HG02973 (cell line): ENCODE results near the gene MTCL1.
A peak's percentile ranks its signal among the peaks of the same experiment; 100 is the strongest.

Experiments used
- ATAC-seq: cut with Tn5 transposase; IDR thresholded peaks from one replicate; pipeline ENCODE4 v1.9.1; 2021; ENCODE audit warnings: moderate library complexity; ENCODE audit not compliant: unreplicated experiment

MTCL1 gene

DNA sequence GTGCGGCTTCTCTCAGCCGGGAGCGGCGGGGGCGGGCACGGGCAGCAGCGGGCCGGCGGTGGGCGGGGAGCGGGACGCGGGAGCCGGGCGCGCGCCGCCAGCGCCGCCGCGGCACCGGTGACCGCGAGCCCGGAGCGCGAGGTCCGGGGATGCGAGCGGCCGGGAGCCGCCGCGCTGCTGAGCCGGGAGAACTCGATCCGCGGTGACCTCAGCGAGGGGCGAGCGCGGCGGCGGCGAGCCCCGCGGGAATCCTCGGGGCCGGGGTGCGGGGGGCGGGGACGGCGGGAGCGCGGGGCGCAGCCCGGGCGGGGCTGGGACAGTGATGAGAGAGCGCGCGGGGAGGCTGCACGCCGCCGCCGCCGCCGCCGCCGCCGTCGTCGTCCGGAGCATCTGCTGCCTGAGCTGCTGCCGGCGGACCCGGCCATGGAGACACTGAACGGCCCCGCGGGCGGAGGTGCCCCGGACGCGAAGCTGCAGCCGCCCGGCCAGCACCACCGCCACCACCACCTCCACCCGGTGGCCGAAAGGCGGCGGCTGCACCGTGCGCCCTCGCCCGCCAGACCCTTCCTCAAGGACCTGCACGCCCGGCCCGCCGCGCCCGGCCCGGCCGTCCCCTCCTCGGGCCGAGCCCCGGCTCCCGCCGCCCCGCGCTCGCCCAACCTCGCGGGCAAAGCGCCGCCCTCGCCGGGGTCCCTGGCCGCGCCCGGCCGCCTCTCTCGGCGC lies at the start of gene MTCL1:
Gene MTCL1 (plus strand): TSS at position 319 of the 723 bp plus-strand sequence. CDS start 105 bp downstream, at position 424.
- ATAC-seq: peak; percentile 44

DNA sequence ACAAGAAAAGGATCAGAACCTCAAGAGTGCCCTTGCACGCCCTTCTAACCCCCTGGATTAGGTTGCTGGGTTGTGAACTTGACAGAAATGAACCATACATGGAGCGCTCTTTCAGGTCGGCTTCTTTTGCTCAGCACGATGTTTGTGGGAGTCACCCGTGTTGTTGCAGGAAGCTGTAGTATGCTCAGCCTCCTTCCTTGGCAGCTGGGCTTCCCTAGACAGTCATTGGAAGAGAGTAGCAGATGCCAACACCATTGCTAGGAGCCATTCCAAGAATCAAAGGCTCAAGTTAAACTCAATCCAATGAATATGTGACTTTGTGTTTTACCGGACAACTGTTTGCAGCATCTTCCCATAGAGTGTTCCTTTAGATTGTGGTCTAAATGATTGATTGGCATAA lies 49.1 kb upstream of the MTCL1 start:
- ATAC-seq: no peak

GRCh38 chr18:8657050-8657820 lies 48.1 kb upstream of the MTCL1 start:
- ATAC-seq: no peak

DNA sequence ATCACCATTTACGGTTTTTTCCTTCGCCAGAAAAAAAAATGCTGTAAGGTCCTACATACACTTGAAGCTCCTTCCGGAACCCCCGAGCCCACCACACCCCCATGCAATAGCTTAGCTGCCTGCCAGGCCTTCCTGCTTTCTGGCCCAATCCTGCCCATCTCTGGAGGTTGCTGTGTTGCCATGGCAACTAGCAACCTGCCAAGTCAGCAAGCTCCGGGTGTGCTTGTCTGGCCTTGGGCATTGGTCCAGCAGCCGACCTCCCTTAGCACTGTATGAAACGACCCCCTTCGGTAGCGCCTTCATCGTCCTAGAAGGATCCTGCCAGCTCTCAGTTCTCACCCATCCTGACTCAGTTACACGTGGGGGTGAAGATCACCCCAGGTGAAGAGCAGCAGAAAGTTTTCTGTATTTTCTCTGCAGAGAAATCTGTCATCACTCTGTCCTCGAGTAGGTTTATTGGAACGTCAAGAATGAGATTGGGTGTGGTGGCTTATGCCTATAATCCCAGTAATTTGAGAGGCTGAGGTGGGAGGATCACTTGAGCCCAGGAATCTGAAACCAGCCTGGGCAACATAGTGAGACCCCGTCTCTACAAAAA lies 47.4 kb upstream of the MTCL1 start:
- ATAC-seq: no peak

GRCh38 chr18:8658858-8659485 lies 46.4 kb upstream of the MTCL1 start:
- no peak for ATAC-seq

- no peak for ATAC-seq
Measured at GRCh38 chr18:8659609-8660242, 45.6 kb upstream of the MTCL1 start.

DNA sequence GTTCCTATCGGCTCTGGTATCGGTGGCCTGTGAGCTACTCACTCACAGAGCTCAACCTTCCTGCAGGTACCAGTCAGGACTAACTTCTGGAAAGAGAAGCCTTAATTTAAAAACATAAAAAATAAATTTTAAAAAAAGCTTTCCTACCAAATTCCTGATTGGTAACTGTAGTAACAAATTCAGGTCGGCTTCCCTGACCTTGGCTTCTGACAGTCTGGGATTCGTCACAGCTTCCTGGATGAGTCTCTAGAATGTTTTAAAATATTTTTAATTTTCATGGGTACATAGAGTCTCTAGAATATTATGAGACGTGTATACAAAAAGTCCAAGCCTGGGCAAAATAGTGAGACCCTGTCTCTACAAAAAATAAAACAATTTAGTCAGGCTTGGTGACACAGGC lies 45.0 kb upstream of the MTCL1 start:
- no peak for ATAC-seq

- ATAC-seq: no peak
Measured at GRCh38 chr18:8661754-8662559, 43.4 kb upstream of the MTCL1 start.

DNA sequence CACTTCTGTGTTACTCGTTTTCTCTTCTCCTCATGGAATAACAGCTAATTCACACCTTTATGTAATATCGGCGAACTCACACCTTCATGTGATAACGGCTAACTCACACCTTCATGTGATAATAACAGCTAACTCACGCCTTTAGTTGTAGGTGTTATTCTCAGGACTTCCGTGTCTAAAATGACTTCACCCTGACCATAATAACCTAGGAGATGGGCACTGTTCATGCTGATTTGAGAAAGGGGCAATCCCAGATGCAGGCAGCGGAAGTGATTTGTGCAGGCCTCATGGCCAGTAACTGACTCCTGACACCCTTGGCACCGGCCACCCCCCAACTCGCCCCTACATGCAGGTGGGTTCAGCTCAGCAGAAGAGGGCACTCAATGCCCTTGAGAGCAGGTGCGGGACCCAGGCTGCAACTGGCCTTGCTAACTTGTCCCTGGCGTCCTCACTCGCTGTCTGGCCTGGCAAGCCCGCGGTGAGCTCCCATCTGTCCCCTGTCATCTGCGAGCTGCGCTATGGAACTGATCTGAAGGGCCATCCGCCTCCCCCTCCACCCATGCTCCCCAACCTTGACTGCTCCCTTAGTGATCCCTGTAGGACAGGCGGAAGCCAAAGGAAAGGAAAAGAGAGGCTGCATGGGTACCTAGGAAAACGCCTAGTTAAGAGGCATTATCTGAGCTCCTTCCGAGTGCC lies 42.6 kb upstream of the MTCL1 start:
- ATAC-seq: no peak

DNA sequence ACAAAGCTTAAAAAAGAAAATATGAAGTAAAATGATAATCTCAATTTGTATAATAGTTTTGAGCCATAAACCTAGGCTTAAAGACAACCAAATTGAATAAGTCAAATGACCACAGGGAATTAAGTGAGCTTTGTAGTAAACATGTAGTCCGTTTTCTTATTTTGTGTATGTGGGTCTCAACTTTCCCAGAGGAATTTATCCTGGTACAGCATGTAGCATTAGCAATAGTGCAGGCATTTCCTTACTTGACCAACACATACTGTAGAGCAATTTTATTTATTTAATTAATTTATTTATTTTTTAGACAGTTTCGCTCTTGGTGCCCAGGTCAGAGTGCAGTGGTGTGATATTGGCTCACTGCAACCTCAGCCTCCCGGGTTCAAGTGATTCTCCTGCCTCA lies 37.5 kb upstream of the MTCL1 start:
- ATAC-seq: no peak

DNA sequence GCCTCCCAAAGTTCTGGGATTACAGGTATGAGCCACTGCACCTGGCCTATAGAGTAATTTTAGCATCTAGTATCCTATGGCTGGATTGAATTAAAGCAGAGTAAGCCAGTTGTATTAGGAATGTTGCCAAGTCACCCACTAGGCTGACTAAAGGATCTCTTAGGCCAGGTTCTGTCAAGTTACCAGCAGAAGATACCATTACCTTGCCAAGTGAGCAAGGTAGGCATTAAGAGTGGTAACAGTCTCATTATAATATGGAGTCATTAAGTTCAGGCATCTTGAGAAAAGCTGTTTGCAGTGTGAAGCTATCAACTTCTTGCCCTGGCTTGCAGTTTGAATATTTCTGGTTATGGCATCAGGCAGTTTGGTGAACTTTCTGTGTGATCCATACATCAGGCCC lies 37.0 kb upstream of the MTCL1 start:
- ATAC-seq: no peak

DNA sequence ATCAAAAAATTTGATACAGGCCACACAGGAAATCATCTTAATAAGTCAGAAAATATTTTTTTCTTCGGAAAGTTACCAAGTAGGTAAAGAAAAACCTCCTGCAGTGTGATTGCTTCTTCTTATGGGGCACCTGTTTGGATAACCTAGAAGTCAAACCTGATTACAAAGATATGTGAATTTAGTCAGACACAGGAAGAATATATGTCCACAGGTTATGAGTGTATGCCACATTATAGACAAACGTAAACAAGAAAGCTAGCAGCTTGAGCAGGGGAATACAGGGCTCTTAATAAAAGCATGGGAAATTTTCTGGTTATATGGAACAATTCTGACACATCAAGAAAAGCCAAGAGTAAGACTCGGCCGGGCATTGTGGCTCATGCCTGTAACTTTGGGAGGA lies 35.8 kb upstream of the MTCL1 start:
- no peak for ATAC-seq

GRCh38 chr18:8673256-8674209 lies 31.8 kb upstream of the MTCL1 start:
- ATAC-seq: peak; percentile 71

- no peak for ATAC-seq
Measured at GRCh38 chr18:8675057-8675456, 30.3 kb upstream of the MTCL1 start.

DNA sequence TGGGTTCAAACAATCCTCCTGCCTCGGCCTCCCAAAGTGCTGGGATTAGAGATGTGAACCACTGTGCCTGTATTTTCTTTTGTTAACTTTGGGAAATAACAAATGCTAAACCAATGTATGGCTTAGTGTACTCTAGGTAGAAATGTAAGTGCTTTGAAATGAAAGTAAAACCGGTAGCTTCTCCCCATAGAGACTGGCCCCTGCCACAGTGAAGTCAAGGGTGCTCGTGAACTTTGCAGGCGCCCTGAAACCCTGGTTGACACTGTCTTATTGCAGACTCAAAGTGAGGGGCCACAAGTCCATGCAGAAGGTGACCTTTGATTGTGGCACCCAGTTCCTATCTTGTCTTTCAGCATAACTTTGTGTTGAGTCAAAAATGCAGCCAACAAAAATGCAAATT lies 24.2 kb upstream of the MTCL1 start:
- no peak for ATAC-seq

DNA sequence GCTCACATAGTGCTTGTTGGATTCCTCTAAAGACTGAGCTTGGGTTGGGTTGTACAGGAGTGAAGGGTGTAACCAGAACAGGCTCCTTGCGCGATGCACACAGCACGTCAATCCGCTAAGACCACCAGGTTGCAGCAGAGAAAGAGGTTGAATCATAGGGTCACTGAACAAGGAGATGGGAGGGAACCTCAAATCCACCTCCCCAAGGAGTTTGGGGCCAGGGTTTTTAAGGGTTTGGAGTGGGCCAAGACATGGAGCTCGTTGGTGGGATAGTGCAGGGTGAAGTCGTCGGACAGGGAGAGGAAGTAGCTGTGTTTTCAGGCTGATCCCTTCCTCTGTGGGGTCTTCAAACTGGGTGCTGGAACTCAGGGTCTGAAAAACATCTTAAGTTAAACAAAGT lies 20.8 kb upstream of the MTCL1 start:
- ATAC-seq: no peak

DNA sequence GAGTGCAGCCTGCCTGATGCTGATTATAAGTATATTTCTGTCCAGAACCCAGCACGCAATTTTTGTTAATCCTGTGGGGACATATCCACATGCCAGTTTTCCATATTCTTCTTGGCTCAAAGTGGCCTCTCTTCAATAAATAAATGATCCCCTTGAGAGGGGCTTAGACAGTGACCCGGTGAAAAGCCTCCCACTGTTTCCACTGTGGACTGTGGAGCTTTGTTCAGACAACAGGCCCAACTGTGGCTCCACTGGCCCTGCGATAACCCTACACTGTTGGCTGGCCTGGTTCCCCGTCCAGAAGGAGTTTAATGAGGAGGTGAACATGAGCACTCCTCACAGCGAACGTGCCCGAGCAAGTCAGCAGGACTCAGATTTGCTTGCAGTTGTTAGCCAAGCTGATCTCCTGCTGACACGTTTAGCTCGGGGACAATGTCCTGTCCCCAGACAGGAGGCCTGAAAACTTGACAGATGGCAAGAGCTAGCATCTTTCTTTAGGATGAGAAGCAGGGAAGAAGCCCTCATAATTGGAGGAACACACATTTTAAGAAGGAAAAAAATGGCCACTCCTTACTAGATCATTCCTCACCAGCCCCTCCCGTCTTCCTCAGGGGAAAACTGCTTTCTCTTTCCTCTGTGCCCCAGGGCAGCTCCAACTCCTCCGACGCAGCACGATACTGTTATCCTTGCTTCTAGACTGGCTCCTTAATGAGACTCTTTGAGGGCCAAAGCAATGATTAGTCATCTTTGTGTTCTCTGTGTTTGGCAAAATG lies 20.0 kb upstream of the MTCL1 start:
- ATAC-seq: no peak

- ATAC-seq: no peak
Measured at GRCh38 chr18:8685914-8686216, 19.5 kb upstream of the MTCL1 start.
